Measurements from ENCODE around the gene MAPKAPK2.

DNA sequence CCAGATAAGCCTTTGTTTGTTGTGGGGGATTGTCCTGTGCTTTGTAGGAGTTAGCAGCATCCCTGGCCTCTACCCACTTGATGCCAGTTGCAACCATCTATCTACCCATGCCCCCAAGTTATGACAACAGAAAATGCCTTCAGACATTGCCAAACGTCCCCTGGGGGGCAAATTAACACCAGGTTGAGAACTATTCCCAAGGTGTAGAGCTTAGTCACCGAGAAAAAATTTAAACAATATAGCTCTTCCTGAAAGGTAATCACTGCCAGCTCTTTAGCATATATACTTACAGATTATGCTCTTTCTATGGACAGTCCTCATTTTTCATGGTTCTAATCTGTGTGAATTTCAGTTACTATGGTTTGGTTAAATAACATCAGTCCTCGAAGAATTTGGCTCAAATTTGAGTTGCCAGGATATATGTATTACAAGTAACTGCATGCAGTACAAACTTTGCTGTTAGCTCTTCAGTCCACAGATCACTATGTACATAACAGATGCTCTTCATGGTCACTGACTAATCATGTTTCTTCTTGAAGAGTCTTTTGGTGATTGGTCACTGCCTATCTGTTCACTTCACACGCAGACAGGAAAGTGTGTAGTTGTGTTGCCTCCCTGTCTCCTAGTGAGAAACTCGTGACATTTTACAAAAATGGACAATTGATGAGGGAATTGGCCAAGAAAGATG lies 25.2 kb downstream of the MAPKAPK2 start:
- TF ChIP-seq CTCF (conservative IDR thresholded peaks at IDR 0.05; ENCODE audit: low read depth, low read length) = no peak
- no peak for TF ChIP-seq EZH2 (IDR thresholded peaks at IDR 0.05; ENCODE audit: low read length, unreplicated experiment)
